ENCODE measurements around the gene ATP1A2. TPM values are rescaled to one million over a fixed set of nuclear protein-coding genes. Genes with fewer than 3 reads are reported as not detected.

Gene ATP1A2
- total RNA-seq, 4 donors from 2014 or later, result 1.1 to 5.8 (median 5.0) TPM

- intact Hi-C loops (cut with DNase I; ENCODE audit: low total_unique reads), result no loop called here
- TF ChIP-seq CTCF (IDR thresholded peaks at IDR 0.05) (no peak), POLR2A (IDR thresholded peaks at IDR 0.05) (no peak)
- no peak overlapping the region for H3K4me3 ChIP-seq (ENCODE audit: low read depth, poor library complexity, severe bottlenecking)
- DNase-seq (ENCODE audit: low spot score in 2 of 2), result no peak
- WGBS, 2 donors, result 69 to 72% methylated on average over 5 of the region's 5 CpGs
Observed at GRCh38 chr1:160168016-160168415, 52.5 kb downstream of the ATP1A2 start.

GRCh38 chr1:160168609-160169369, 53.2 kb downstream of the ATP1A2 start:
- WGBS, 2 donors, result 71 to 81% methylated on average over 13 of the region's 13 CpGs
- intact Hi-C loops (cut with DNase I; ENCODE audit: low total_unique reads), result no loop called here
- no peak overlapping the region for H3K4me3 ChIP-seq (ENCODE audit: low read depth, poor library complexity, severe bottlenecking)
- TF ChIP-seq POLR2A (IDR thresholded peaks at IDR 0.05) (no peak), CTCF (IDR thresholded peaks at IDR 0.05) (no peak)
- DNase-seq (ENCODE audit: low spot score in 2 of 2), result no peak

GRCh38 chr1:160169553-160170399, 54.2 kb downstream of the ATP1A2 start:
- no peak for DNase-seq (ENCODE audit: low spot score in 2 of 2)
- TF ChIP-seq POLR2A (IDR thresholded peaks at IDR 0.05), result no peak
- TF ChIP-seq CTCF (IDR thresholded peaks at IDR 0.05), result no peak
- 61 to 65% methylated on average over 15 of the region's 15 CpGs for WGBS, 2 donors
- no peak overlapping the region for H3K4me3 ChIP-seq (ENCODE audit: low read depth, poor library complexity, severe bottlenecking)
- intact Hi-C loops (cut with DNase I; ENCODE audit: low total_unique reads), result no loop called here

- DNase-seq (ENCODE audit: low spot score in 2 of 2), result no peak
- no peak for TF ChIP-seq POLR2A (IDR thresholded peaks at IDR 0.05)
- TF ChIP-seq CTCF (IDR thresholded peaks at IDR 0.05), result no peak
- WGBS, 2 donors, result 87 to 88% methylated on average over 4 of the region's 4 CpGs
- no peak overlapping the region for H3K4me3 ChIP-seq (ENCODE audit: low read depth, poor library complexity, severe bottlenecking)
- intact Hi-C loops (cut with DNase I; ENCODE audit: low total_unique reads), result no loop called here
Observed at GRCh38 chr1:160171354-160171753, 55.8 kb downstream of the ATP1A2 start.

- no peak for TF ChIP-seq POLR2A (IDR thresholded peaks at IDR 0.05)
- no peak for TF ChIP-seq CTCF (IDR thresholded peaks at IDR 0.05)
- no peak for DNase-seq (ENCODE audit: low spot score in 2 of 2)
- intact Hi-C loops (cut with DNase I; ENCODE audit: low total_unique reads), result no loop called here
- 67 to 68% methylated on average over 9 of the region's 9 CpGs for WGBS, 2 donors
- H3K4me3 ChIP-seq (ENCODE audit: low read depth, poor library complexity, severe bottlenecking), result no peak overlapping the region
Observed at GRCh38 chr1:160171980-160172379, 56.4 kb downstream of the ATP1A2 start.
